Measurements from ENCODE around the gene PTTG1IP. TPM values are rescaled to one million over a fixed set of nuclear protein-coding genes. Genes with fewer than 3 reads are reported as not detected.
A peak's percentile ranks its signal among the peaks of the same experiment; 100 is the strongest.

Gene PTTG1IP
- total RNA-seq, 1 experiment from 2014 or later: 136 TPM

DNA sequence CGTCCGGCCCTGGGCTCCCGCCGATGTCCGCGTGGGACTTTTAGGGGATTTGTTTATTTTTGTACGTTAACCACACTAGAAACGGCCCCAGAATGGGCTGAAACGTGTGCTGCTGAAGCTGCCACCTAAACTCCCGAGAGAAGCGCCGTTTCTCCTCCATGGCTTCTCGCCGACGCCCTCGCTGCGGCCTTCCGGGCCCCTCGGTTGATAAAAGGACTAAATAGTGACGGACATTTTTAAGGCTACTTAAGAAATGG is 678 bp upstream of the PTTG1IP start:
- Mint-ChIP-seq H3K4me3 (ENCODE audit: low read depth, unreplicated experiment) (peak overlapping the region; percentile 86), H3K4me1 (ENCODE audit: low read depth, unreplicated experiment) (peaks cover 21% of the 10 kb centered on the region), H3K27me3 (ENCODE audit: unreplicated experiment) (no peaks in the 10 kb centered on the region), H3K9me3 (ENCODE audit: low read depth, unreplicated experiment) (no peaks in the 10 kb centered on the region), H3K27ac (ENCODE audit: unreplicated experiment) (peak overlapping the region; percentile 58), H3K36me3 (ENCODE audit: insufficient read depth, unreplicated experiment) (peaks cover 33% of the 10 kb centered on the region)
- CTCF ChIA-PET: interaction anchor here (2.2 kb wide), 1 partner anchor 73 kb away, joined by 7 read pairs; the partner anchor contains the start of gene UBE2G2
- intact Hi-C loops (cut with micrococcal nuclease; ENCODE audit: unreplicated experiment): loop anchor here (5.0 to 10.0 kb wide), 2 partner anchors 53 to 69 kb away; partner anchors contain the start of gene UBE2G2
- BruUV-seq (replicated peaks): TSS peak; percentile 76
- TF ChIP-seq, protein P1, sequence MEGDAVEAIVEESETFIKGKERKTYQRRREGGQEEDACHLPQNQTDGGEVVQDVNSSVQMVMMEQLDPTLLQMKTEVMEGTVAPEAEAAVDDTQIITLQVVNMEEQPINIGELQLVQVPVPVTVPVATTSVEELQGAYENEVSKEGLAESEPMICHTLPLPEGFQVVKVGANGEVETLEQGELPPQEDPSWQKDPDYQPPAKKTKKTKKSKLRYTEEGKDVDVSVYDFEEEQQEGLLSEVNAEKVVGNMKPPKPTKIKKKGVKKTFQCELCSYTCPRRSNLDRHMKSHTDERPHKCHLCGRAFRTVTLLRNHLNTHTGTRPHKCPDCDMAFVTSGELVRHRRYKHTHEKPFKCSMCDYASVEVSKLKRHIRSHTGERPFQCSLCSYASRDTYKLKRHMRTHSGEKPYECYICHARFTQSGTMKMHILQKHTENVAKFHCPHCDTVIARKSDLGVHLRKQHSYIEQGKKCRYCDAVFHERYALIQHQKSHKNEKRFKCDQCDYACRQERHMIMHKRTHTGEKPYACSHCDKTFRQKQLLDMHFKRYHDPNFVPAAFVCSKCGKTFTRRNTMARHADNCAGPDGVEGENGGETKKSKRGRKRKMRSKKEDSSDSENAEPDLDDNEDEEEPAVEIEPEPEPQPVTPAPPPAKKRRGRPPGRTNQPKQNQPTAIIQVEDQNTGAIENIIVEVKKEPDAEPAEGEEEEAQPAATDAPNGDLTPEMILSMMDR (IDR thresholded peaks at IDR 0.05; ENCODE audit: unreplicated experiment): no peak
- DNase-seq: no peak

DNA sequence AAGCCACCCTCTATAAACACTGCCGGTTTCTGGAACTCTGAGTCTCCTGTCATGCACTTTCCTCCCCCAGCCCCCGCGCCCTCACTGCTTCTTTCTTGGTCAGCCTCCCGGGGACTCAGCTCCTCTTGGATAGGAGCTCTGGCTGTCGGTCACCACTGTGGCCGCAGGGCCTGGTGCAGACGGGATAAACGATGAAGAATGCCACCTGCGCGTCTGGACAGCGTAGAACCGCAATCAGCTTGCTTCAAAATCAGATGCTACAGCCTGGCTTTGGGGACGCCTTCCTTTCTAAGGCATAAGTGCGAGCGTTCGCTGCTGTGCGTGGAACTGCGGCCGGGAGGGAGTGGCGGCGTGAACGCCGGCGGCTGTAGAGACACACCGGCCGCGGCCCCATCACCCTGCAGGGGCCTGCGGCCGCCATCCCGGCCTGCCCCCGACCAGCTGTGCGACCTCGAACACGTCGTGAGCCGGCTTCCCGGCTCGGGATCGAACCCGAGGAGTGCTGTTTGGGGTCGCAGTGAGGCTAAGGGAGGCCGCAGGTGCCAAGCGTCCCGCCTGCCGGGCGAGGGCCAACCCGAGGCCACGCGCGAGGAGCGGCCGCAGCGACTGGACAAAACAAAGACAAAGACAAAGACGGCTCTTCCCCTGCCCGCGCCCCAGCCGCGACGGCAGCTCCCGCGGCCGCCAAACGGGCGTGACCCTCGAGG is 688 bp downstream of the PTTG1IP start:
- BruUV-seq (replicated peaks): no TSS peak
- CTCF ChIA-PET: interaction anchor here (0.7 to 2.2 kb wide), 3 partner anchors 19 to 71 kb away, joined by 3 to 7 read pairs (median 3); partner anchors contain the start of gene UBE2G2
- DNase-seq: no peak
- intact Hi-C loops (cut with micrococcal nuclease; ENCODE audit: unreplicated experiment): loop anchor here (5.0 to 10.0 kb wide), 2 partner anchors 54 to 68 kb away; partner anchors contain the start of gene UBE2G2
- peaks cover 31% of the 10 kb centered on the region for H3K4me1 Mint-ChIP-seq (ENCODE audit: low read depth, unreplicated experiment)
- H3K9me3 Mint-ChIP-seq (ENCODE audit: low read depth, unreplicated experiment): no peaks in the 10 kb centered on the region
- peaks cover 33% of the 10 kb centered on the region for H3K36me3 Mint-ChIP-seq (ENCODE audit: insufficient read depth, unreplicated experiment)
- H3K27ac Mint-ChIP-seq (ENCODE audit: unreplicated experiment): peak overlapping the region; percentile 83
- peak overlapping the region; percentile 86 for H3K4me3 Mint-ChIP-seq (ENCODE audit: low read depth, unreplicated experiment)
- H3K27me3 Mint-ChIP-seq (ENCODE audit: unreplicated experiment): no peaks in the 10 kb centered on the region
- TF ChIP-seq, protein P1 (IDR thresholded peaks at IDR 0.05; ENCODE audit: unreplicated experiment): no peak

GRCh38 chr21:44872323-44872648 is 1.2 kb downstream of the PTTG1IP start:
- no peaks in the 10 kb centered on the region for H3K9me3 Mint-ChIP-seq (ENCODE audit: low read depth, unreplicated experiment)
- no TSS peak for BruUV-seq (replicated peaks)
- peak overlapping the region; percentile 86 for H3K4me3 Mint-ChIP-seq (ENCODE audit: low read depth, unreplicated experiment)
- TF ChIP-seq, protein P1 (IDR thresholded peaks at IDR 0.05; ENCODE audit: unreplicated experiment): no peak
- peaks cover 35% of the 10 kb centered on the region for H3K36me3 Mint-ChIP-seq (ENCODE audit: insufficient read depth, unreplicated experiment)
- H3K27me3 Mint-ChIP-seq (ENCODE audit: unreplicated experiment): no peaks in the 10 kb centered on the region
- peaks cover 34% of the 10 kb centered on the region for H3K4me1 Mint-ChIP-seq (ENCODE audit: low read depth, unreplicated experiment)
- CTCF ChIA-PET: interaction anchor here (0.7 to 2.2 kb wide), 2 partner anchors 62 to 71 kb away, joined by 3 to 7 read pairs; partner anchors contain the start of gene UBE2G2
- DNase-seq: no peak
- H3K27ac Mint-ChIP-seq (ENCODE audit: unreplicated experiment): peak overlapping the region; percentile 83
- intact Hi-C loops (cut with micrococcal nuclease; ENCODE audit: unreplicated experiment): loop anchor here (5.0 to 10.0 kb wide), 2 partner anchors 55 to 67 kb away; partner anchors contain the start of gene UBE2G2

- H3K27ac Mint-ChIP-seq (ENCODE audit: unreplicated experiment): peak overlapping the region; percentile 83
- no peaks in the 10 kb centered on the region for H3K27me3 Mint-ChIP-seq (ENCODE audit: unreplicated experiment)
- H3K4me1 Mint-ChIP-seq (ENCODE audit: low read depth, unreplicated experiment): peaks cover 40% of the 10 kb centered on the region
- peaks cover 38% of the 10 kb centered on the region for H3K36me3 Mint-ChIP-seq (ENCODE audit: insufficient read depth, unreplicated experiment)
- TF ChIP-seq, protein P1 (IDR thresholded peaks at IDR 0.05; ENCODE audit: unreplicated experiment): no peak
- DNase-seq: peak; percentile 34
- CTCF ChIA-PET: interaction anchor here (0.7 to 2.2 kb wide), 2 partner anchors 62 to 70 kb away, joined by 3 to 7 read pairs; partner anchors contain the start of gene UBE2G2
- intact Hi-C loops (cut with micrococcal nuclease; ENCODE audit: unreplicated experiment): loop anchor here (5.0 to 10.0 kb wide), 2 partner anchors 56 to 67 kb away; partner anchors contain the start of gene UBE2G2
- no TSS peak for BruUV-seq (replicated peaks)
- H3K9me3 Mint-ChIP-seq (ENCODE audit: low read depth, unreplicated experiment): no peaks in the 10 kb centered on the region
- peak overlapping the region; percentile 86 for H3K4me3 Mint-ChIP-seq (ENCODE audit: low read depth, unreplicated experiment)
Measured at GRCh38 chr21:44871576-44872269, 1.8 kb downstream of the PTTG1IP start.
